H1 (cell line): ENCODE measurements around the gene RAB14. TPM values are rescaled to one million over a fixed set of nuclear protein-coding genes. Genes with fewer than 3 reads are reported as not detected.

Experiments used
- CTCF ChIA-PET: fragments of 300-600 bp; sonication (Branson Sonifier 250); formaldehyde crosslinking; loops from one replicate; lab custom pipeline; 2021; ENCODE audit not compliant: partially characterized antibody; lab: Charles Lee
- POLR2A ChIA-PET: fragments of 300-600 bp; sonication (Branson Sonifier 250); formaldehyde crosslinking; loops from one replicate; lab custom pipeline; 2021; ENCODE audit warnings: inconsistent platforms; ENCODE audit not compliant: partially characterized antibody; lab: Charles Lee
- DNase-seq, 2 experiments: peaks; one replicate each; pipeline versions ENCODE4 v3.0.0 to v3.0.0-alpha.2; 2010 to 2022; ENCODE audit warnings: low spot score in 2 of 2, low read depth in 1 of 2, mixed read lengths in 1 of 2
- FAIRE-seq: peaks from 2 replicates; lab custom pipeline; 2011; peaks lifted over from hg19 to GRCh38; lab: Jason Lieb, UNC
- H2AFZ ChIP-seq: 2 replicates; pipeline ENCODE4 v1.8.1; 2012; ENCODE audit warnings: low read length, inconsistent platforms
- H2AK5ac ChIP-seq: 2 replicates; pipeline ENCODE4 v1.6.1; 2013; ENCODE audit warnings: low read depth, low read length
- H2BK120ac ChIP-seq: replicated peaks from 2 replicates; pipeline ENCODE3; 2013; ENCODE audit warnings: low read depth, low read length, inconsistent platforms
- H2BK12ac ChIP-seq: 2 replicates; pipeline ENCODE4 v1.6.1; 2013; ENCODE audit warnings: low read depth, low read length
- H2BK15ac ChIP-seq: 2 replicates; pipeline ENCODE4 v1.6.1; 2013; ENCODE audit warnings: low read length
- H2BK20ac ChIP-seq: 2 replicates; pipeline ENCODE4 v1.6.1; 2013; ENCODE audit warnings: low read length
- H2BK5ac ChIP-seq: 2 replicates; pipeline ENCODE4 v1.6.1; 2013; ENCODE audit warnings: low read depth, low read length
- H3K14ac ChIP-seq: 2 replicates; pipeline ENCODE4 v1.6.1; 2013; ENCODE audit warnings: inconsistent platforms; ENCODE audit not compliant: insufficient read length
- H3K18ac ChIP-seq: 2 replicates; pipeline ENCODE4 v1.6.1; 2013; ENCODE audit warnings: low read length; ENCODE audit errors: extremely low read depth
- H3K23ac ChIP-seq: 2 replicates; pipeline ENCODE4 v1.6.1; 2013; ENCODE audit warnings: inconsistent platforms; ENCODE audit not compliant: insufficient read length
- H3K23me2 ChIP-seq: 2 replicates; pipeline ENCODE4 v1.6.1; 2013; ENCODE audit warnings: low read depth, low read length
- H3K27ac ChIP-seq: 2 replicates; pipeline ENCODE4 v1.6.1; 2011; ENCODE audit warnings: low read depth, low read length, inconsistent platforms
- H3K27me3 ChIP-seq, 4 experiments: replicated peaks in 1 of 4; 1 replicate in 1 of 4; 2 replicates in 3 of 4; pipeline versions ENCODE4 v1.6.1 to v1.8.1; 2011 to 2013; ENCODE audit warnings: low read length in 3 of 4, mild to moderate bottlenecking in 3 of 4, inconsistent platforms in 2 of 4, mixed read lengths in 2 of 4, moderate library complexity in 1 of 4; ENCODE audit not compliant: control insufficient read depth in 3 of 4, insufficient read depth in 3 of 4; ENCODE audit errors: extremely low read depth in 1 of 4
- H3K36me3 ChIP-seq, 4 experiments: 2 replicates each; pipeline versions ENCODE4 v1.6.1 to v1.8.1; 2011 to 2013; ENCODE audit warnings: mild to moderate bottlenecking in 4 of 4, low read length in 3 of 4, moderate library complexity in 2 of 4, control low read depth in 1 of 4, inconsistent platforms in 1 of 4; ENCODE audit not compliant: insufficient read depth in 4 of 4, control insufficient read depth in 2 of 4
- H3K4ac ChIP-seq: replicated peaks from 2 replicates; pipeline ENCODE3; 2013; ENCODE audit warnings: low read length, low read depth, mixed read lengths, inconsistent platforms; ENCODE audit not compliant: insufficient read length
- H3K4me1 ChIP-seq, 4 experiments: replicated peaks in 1 of 4; 1 replicate in 1 of 4; 2 replicates in 3 of 4; pipeline versions ENCODE4 v1.6.1 to v1.8.1; 2011 to 2013; ENCODE audit warnings: low read length in 3 of 4, inconsistent platforms in 2 of 4, mixed read lengths in 1 of 4; ENCODE audit not compliant: insufficient read depth in 4 of 4, control insufficient read depth in 3 of 4
- H3K4me2 ChIP-seq, 2 experiments: 2 replicates each; pipeline versions ENCODE4 v1.6.1 to v1.8.1; 2011 to 2013; ENCODE audit warnings: low read depth in 2 of 2, low read length in 2 of 2, control low read depth in 1 of 2, inconsistent platforms in 1 of 2, mild to moderate bottlenecking in 1 of 2; ENCODE audit not compliant: insufficient read depth in 1 of 2
- H3K4me3 ChIP-seq, 4 experiments: fragments of 200-600, 300-600 bp in 1 of 4; sonication (generic), shearing (Covaris generic), sonication (Bioruptor Twin) in 1 of 4; 2 replicates each; pipeline versions ENCODE4 v1.5.1 to v1.8.1; 2011 to 2016; ENCODE audit warnings: low read length in 4 of 4, low read depth in 3 of 4, control low read depth in 2 of 4, inconsistent platforms in 2 of 4, mild to moderate bottlenecking in 2 of 4, mixed read lengths in 1 of 4, moderate library complexity in 1 of 4; ENCODE audit not compliant: insufficient read depth in 2 of 4; ENCODE audit errors: extremely low read depth in 1 of 4
- H3K56ac ChIP-seq: replicated peaks from 2 replicates; pipeline ENCODE3; 2013; ENCODE audit warnings: low read depth, mild to moderate bottlenecking, mixed read lengths, low read length, inconsistent platforms; ENCODE audit not compliant: insufficient read length
- H3K79me1 ChIP-seq: 2 replicates; pipeline ENCODE4 v1.6.1; 2013; ENCODE audit warnings: low read depth, low read length, control low read depth
- H3K79me2 ChIP-seq, 2 experiments: 2 replicates each; pipeline versions ENCODE4 v1.6.1 to v1.8.1; 2012 to 2013; ENCODE audit warnings: low read length in 2 of 2, mild to moderate bottlenecking in 2 of 2, inconsistent platforms in 1 of 2; ENCODE audit not compliant: insufficient read depth in 2 of 2, control insufficient read depth in 1 of 2
- H3K9ac ChIP-seq, 4 experiments: replicated peaks in 1 of 4; 1 replicate in 1 of 4; 2 replicates in 3 of 4; pipeline versions ENCODE4 v1.6.1 to v1.8.1; 2011 to 2013; ENCODE audit warnings: low read depth in 3 of 4, low read length in 3 of 4, control low read depth in 2 of 4, mild to moderate bottlenecking in 2 of 4, moderate library complexity in 2 of 4, inconsistent platforms in 1 of 4; ENCODE audit errors: extremely low read depth in 1 of 4
- H3K9me3 ChIP-seq, 2 experiments: 2 replicates each; pipeline versions ENCODE4 v1.6.1 to v1.8.1; 2012 to 2013; ENCODE audit warnings: mild to moderate bottlenecking in 2 of 2, moderate library complexity in 2 of 2, control low read depth in 1 of 2, inconsistent platforms in 1 of 2, low read depth in 1 of 2, low read length in 1 of 2, mixed read lengths in 1 of 2; ENCODE audit not compliant: insufficient read depth in 2 of 2
- H4K20me1 ChIP-seq, 2 experiments: replicated peaks in 1 of 2; 2 replicates each; pipeline versions ENCODE3 to v1.8.1; 2011 to 2013; ENCODE audit warnings: inconsistent platforms in 2 of 2, low read length in 2 of 2, mild to moderate bottlenecking in 1 of 2; ENCODE audit not compliant: insufficient read depth in 2 of 2, control insufficient read depth in 1 of 2
- H4K5ac ChIP-seq: 2 replicates; pipeline ENCODE4 v1.6.1; 2013; ENCODE audit warnings: low read length, low read depth, mixed read lengths, inconsistent platforms; ENCODE audit not compliant: insufficient read length
- H4K8ac ChIP-seq: 2 replicates; pipeline ENCODE4 v1.8.0; 2013; ENCODE audit warnings: mild to moderate bottlenecking, moderate library complexity, low read length, inconsistent platforms; ENCODE audit not compliant: insufficient read depth; ENCODE audit errors: extremely low read depth
- H4K91ac ChIP-seq: replicated peaks from 2 replicates; pipeline ENCODE3; 2013; ENCODE audit warnings: low read length, mixed read lengths, inconsistent platforms; ENCODE audit not compliant: insufficient read length
- ATF3 ChIP-seq: IDR thresholded peaks from 2 replicates; pipeline ENCODE4 v1.6.1; 2011; ENCODE audit warnings: low read depth, mild to moderate bottlenecking, low read length; ENCODE audit not compliant: insufficient read depth
- BACH1 ChIP-seq: IDR thresholded peaks from 2 replicates; pipeline ENCODE4 v1.6.1; 2012; ENCODE audit warnings: low read length, improper control_type of control experiment
- GTF2F1 ChIP-seq: IDR thresholded peaks from 2 replicates; pipeline ENCODE4 v1.6.1; 2012; ENCODE audit warnings: low read depth, low read length, improper control_type of control experiment, borderline replicate concordance
- KDM5A ChIP-seq: fragments of 200-600 bp; IDR thresholded peaks from 2 replicates; pipeline ENCODE4 v1.7.1; 2012; ENCODE audit warnings: mild to moderate bottlenecking, low read length, inconsistent platforms, mixed read lengths
- MAFK ChIP-seq: IDR thresholded peaks from 2 replicates; pipeline ENCODE4 v1.6.1; 2012; ENCODE audit warnings: low read depth, mild to moderate bottlenecking, improper control_type of control experiment, low read length
- NRF1 ChIP-seq: IDR thresholded peaks from 2 replicates; pipeline ENCODE4 v1.6.1; 2011; ENCODE audit warnings: mild to moderate bottlenecking, low read depth, low read length, improper control_type of control experiment
- PHF8 ChIP-seq: fragments of 200-600 bp; sonication (generic); conservative IDR thresholded peaks from 2 replicates; pipeline ENCODE4 v1.7.1; 2012; ENCODE audit warnings: low read depth, mild to moderate bottlenecking, inconsistent platforms, low read length, moderate library complexity
- SAP30 ChIP-seq: fragments of 300-600 bp; sonication (generic); IDR thresholded peaks from 2 replicates; pipeline ENCODE4 v1.7.1; 2012; ENCODE audit warnings: low read length, moderate library complexity, mild to moderate bottlenecking, inconsistent platforms; ENCODE audit not compliant: insufficient read depth, insufficient replicate concordance
- SUZ12 ChIP-seq: fragments of 200-600 bp; sonication (generic); IDR thresholded peaks from 2 replicates; pipeline ENCODE4 v1.6.1; 2012; ENCODE audit warnings: mild to moderate bottlenecking, inconsistent platforms, low read length, moderate library complexity, mixed read lengths
- YY1 ChIP-seq: IDR thresholded peaks from 2 replicates; pipeline ENCODE4 v1.6.1; 2011; ENCODE audit warnings: low read depth, mild to moderate bottlenecking, low read length
- WGBS, 2 experiments: shearing (Covaris generic) in 1 of 2; methylation state at CpG; one replicate each; pipeline versions ENCODE4 v1.1.6 to v1.1.7; 2013 to 2015; ENCODE audit warnings: low lambda C conversion rate in 2 of 2, mixed read lengths in 2 of 2, inconsistent platforms in 1 of 2, low coverage in 1 of 2, missing lambda C conversion rate in 1 of 2; ENCODE audit not compliant: insufficient replicate concordance in 2 of 2, insufficient coverage in 1 of 2, insufficient read length in 1 of 2; ENCODE audit errors: extremely low coverage in 1 of 2, missing lambda C conversion rate in 1 of 2; 5-methylcytosine and 5-hydroxymethylcytosine counted together
- polyA plus RNA-seq, 7 experiments: library from polyadenylated mRNA; depleted of rRNA in 3 of 7; stranded (reverse) in 5 of 7; unstranded in 2 of 7; fragments of >200 nt in 5 of 7; fragments of 200-250 nt in 2 of 7; gene quantifications; 1 replicate in 5 of 7; 2 replicates in 1 of 7; 4 replicates in 1 of 7; pipeline versions ENCODE4 v1.2.1 to v1.2.3, GENCODE V29; 2011 to 2013; ENCODE audit warnings: missing spikeins in 2 of 7, mixed read lengths in 2 of 7
- total RNA-seq: library from RNA; stranded (reverse); fragmentation: NEBNext Ultra II Directional; extraction: Animal tissue kit (Norgen Biotek cat#: 25700); gene quantifications from 2 replicates; pipeline ENCODE4 v1.2.1, GENCODE V29; 2021

RAB14 gene
- total and polyA plus RNA-seq, 2 of the 8 experiments (the other 6 are each of a cell fraction or from before 2014, with no cell fraction given): 9.1 to 44.8 TPM

- H2BK5ac ChIP-seq: no peak overlapping the region
- H3K4me2 ChIP-seq: peak overlapping the region in 1 of 2 experiments; percentile 10; a peak in 1 of 4 replicates
- no peak for DNase-seq
- POLR2A ChIA-PET: interaction anchor here (0.7 kb wide), 1 partner anchor 241 kb away, joined by 4 read pairs; no protein-coding TSS in a partner anchor
- H2BK12ac ChIP-seq: no peak overlapping the region
- no peak overlapping the region for H2BK120ac ChIP-seq
- no peak overlapping the region for H3K18ac ChIP-seq
- H2AFZ ChIP-seq: no peak overlapping the region
- no peaks in the 10 kb centered on the region for H4K20me1 ChIP-seq
- peaks cover 0 to 4% (median 0%) of the 10 kb centered on the region in 4 experiments; a peak in 1 of 8 replicates for H3K36me3 ChIP-seq
- no peak overlapping the region for H4K5ac ChIP-seq
- H3K27me3 ChIP-seq: no peaks in the 10 kb centered on the region; a peak in 1 of 7 replicates
- H3K56ac ChIP-seq: no peak overlapping the region
- no peak overlapping the region for H4K91ac ChIP-seq
- no peak overlapping the region for H3K14ac ChIP-seq
- FAIRE-seq: peak; percentile 36
- TF ChIP-seq ATF3: no peak
- no peak for TF ChIP-seq MAFK
- TF ChIP-seq NRF1: no peak
- TF ChIP-seq KDM5A: no peak
- TF ChIP-seq YY1: no peak
- TF ChIP-seq GTF2F1: no peak
- TF ChIP-seq SUZ12: no peak
- TF ChIP-seq SAP30: no peak
- TF ChIP-seq PHF8: no peak
- no peak for TF ChIP-seq BACH1
- CTCF ChIA-PET: interaction anchor here (0.7 to 1.1 kb wide), 7 partner anchors 10 to 283 kb away, joined by 3 to 5 read pairs (median 3); no protein-coding TSS in a partner anchor
- no peak overlapping the region for H3K23ac ChIP-seq
- H3K4me3 ChIP-seq: no peak overlapping the region; a peak in 1 of 8 replicates
- no peak overlapping the region for H2BK15ac ChIP-seq
- no peak overlapping the region for H4K8ac ChIP-seq
- 79% methylated on average over 2 of the region's 2 CpGs; no CpG with 5 or more reads in 1 of the 2 experiments for WGBS, 2 experiments
- 0 out of 2 replicates have a peak, but pooled peaks cover 3% of the 10 kb centered on the region for H3K23me2 ChIP-seq
- H2AK5ac ChIP-seq: no peak overlapping the region
- H3K9ac ChIP-seq: no peak overlapping the region
- no peaks in the 10 kb centered on the region for H3K79me2 ChIP-seq
- H2BK20ac ChIP-seq: no peak overlapping the region
- no peaks in the 10 kb centered on the region for H3K9me3 ChIP-seq
- no peak overlapping the region for H3K4ac ChIP-seq
- H3K79me1 ChIP-seq: no peaks in the 10 kb centered on the region
- H3K4me1 ChIP-seq: peaks cover 0 to 12% (median 4%) of the 10 kb centered on the region in 4 experiments; a peak in 4 of 7 replicates
- no peak overlapping the region for H3K27ac ChIP-seq
Measured at GRCh38 chr9:121135642-121136041, 66.0 kb downstream of the RAB14 start.
